ENCODE data around the gene NTMT1.

The NTMT1 gene

GRCh38 chr9:129669946-129670345, 44.0 kb downstream of the NTMT1 start:
- TF ChIP-seq POLR2A (IDR thresholded peaks at IDR 0.05; ENCODE audit: low read length) (no peak), GATA1 (IDR thresholded peaks at IDR 0.05; ENCODE audit: low read depth, low read length) (no peak)
- DNase-seq = no peak

- DNase-seq = no peak
- TF ChIP-seq POLR2A (IDR thresholded peaks at IDR 0.05; ENCODE audit: low read length) (no peak), GATA1 (IDR thresholded peaks at IDR 0.05; ENCODE audit: low read depth, low read length) (no peak)
These were observed 45.1 kb downstream of the NTMT1 start for GRCh38 chr9:129671065-129671464.

- TF ChIP-seq GATA1 (IDR thresholded peaks at IDR 0.05; ENCODE audit: low read depth, low read length) (no peak), POLR2A (IDR thresholded peaks at IDR 0.05; ENCODE audit: low read length) (no peak)
- no peak for DNase-seq
These were observed 45.6 kb downstream of the NTMT1 start for GRCh38 chr9:129671519-129671918.

GRCh38 chr9:129672702-129673101, 46.7 kb downstream of the NTMT1 start:
- no peak for DNase-seq
- no peak for TF ChIP-seq GATA1 (IDR thresholded peaks at IDR 0.05; ENCODE audit: low read depth, low read length)
- TF ChIP-seq POLR2A (IDR thresholded peaks at IDR 0.05; ENCODE audit: low read length) = no peak

- TF ChIP-seq POLR2A (IDR thresholded peaks at IDR 0.05; ENCODE audit: low read length) (no peak), GATA1 (IDR thresholded peaks at IDR 0.05; ENCODE audit: low read depth, low read length) (no peak)
- no peak for DNase-seq
These were observed 47.6 kb downstream of the NTMT1 start for GRCh38 chr9:129673602-129674001.

- no peak for DNase-seq
- TF ChIP-seq POLR2A (IDR thresholded peaks at IDR 0.05; ENCODE audit: low read length) (no peak), GATA1 (IDR thresholded peaks at IDR 0.05; ENCODE audit: low read depth, low read length) (no peak)
These were observed 48.3 kb downstream of the NTMT1 start for GRCh38 chr9:129674229-129674628.

GRCh38 chr9:129675620-129676019, 49.7 kb downstream of the NTMT1 start:
- TF ChIP-seq GATA1 (IDR thresholded peaks at IDR 0.05; ENCODE audit: low read depth, low read length) (no peak), POLR2A (IDR thresholded peaks at IDR 0.05; ENCODE audit: low read length) (no peak)
- no peak for DNase-seq

- DNase-seq = no peak
- TF ChIP-seq GATA1 (IDR thresholded peaks at IDR 0.05; ENCODE audit: low read depth, low read length) (no peak), POLR2A (IDR thresholded peaks at IDR 0.05; ENCODE audit: low read length) (no peak)
These were observed 50.3 kb downstream of the NTMT1 start for GRCh38 chr9:129676287-129676686.

GRCh38 chr9:129676975-129677374, 51.0 kb downstream of the NTMT1 start:
- no peak for DNase-seq

GRCh38 chr9:129677456-129677855, 51.5 kb downstream of the NTMT1 start:
- TF ChIP-seq POLR2A (IDR thresholded peaks at IDR 0.05; ENCODE audit: low read length) = no peak
- no peak for TF ChIP-seq GATA1 (IDR thresholded peaks at IDR 0.05; ENCODE audit: low read depth, low read length)
- DNase-seq = no peak

More at GRCh38 chr9:129676975-129677374, 51.0 kb downstream of the NTMT1 start:
- TF ChIP-seq POLR2A (IDR thresholded peaks at IDR 0.05; ENCODE audit: low read length) (no peak), GATA1 (IDR thresholded peaks at IDR 0.05; ENCODE audit: low read depth, low read length) (no peak)

GRCh38 chr9:129678844-129679243, 52.9 kb downstream of the NTMT1 start:
- no peak for DNase-seq
- no peak for TF ChIP-seq GATA1 (IDR thresholded peaks at IDR 0.05; ENCODE audit: low read depth, low read length)
- TF ChIP-seq POLR2A (IDR thresholded peaks at IDR 0.05; ENCODE audit: low read length) = no peak

- no peak for DNase-seq
- no peak for TF ChIP-seq POLR2A (IDR thresholded peaks at IDR 0.05; ENCODE audit: low read length)
- no peak for TF ChIP-seq GATA1 (IDR thresholded peaks at IDR 0.05; ENCODE audit: low read depth, low read length)
These were observed 53.6 kb downstream of the NTMT1 start for GRCh38 chr9:129679537-129679936.

- no peak for DNase-seq
- TF ChIP-seq POLR2A (IDR thresholded peaks at IDR 0.05; ENCODE audit: low read length) (no peak), GATA1 (IDR thresholded peaks at IDR 0.05; ENCODE audit: low read depth, low read length) (no peak)
These were observed 56.0 kb downstream of the NTMT1 start for GRCh38 chr9:129681924-129682323.

GRCh38 chr9:129682381-129682780, 56.4 kb downstream of the NTMT1 start:
- DNase-seq = no peak
- TF ChIP-seq GATA1 (IDR thresholded peaks at IDR 0.05; ENCODE audit: low read depth, low read length) (no peak), POLR2A (IDR thresholded peaks at IDR 0.05; ENCODE audit: low read length) (no peak)

- DNase-seq = no peak
- TF ChIP-seq POLR2A (IDR thresholded peaks at IDR 0.05; ENCODE audit: low read length) (no peak), GATA1 (IDR thresholded peaks at IDR 0.05; ENCODE audit: low read depth, low read length) (no peak)
These were observed 59.4 kb downstream of the NTMT1 start for GRCh38 chr9:129685220-129685932.

All from erythroblast (primary cell).